GM11168 (cell line): ENCODE measurements around the gene MT1HL1.

Experiments used
- in situ Hi-C: fragments of 300-500 bp; cut with MboI; formaldehyde crosslinking; loops from one replicate; pipeline ENCODE4 v1.12.0; 2022; ENCODE audit warnings: low sequenced_read_pairs; ENCODE audit not compliant: unreplicated experiment

MT1HL1 gene

GRCh38 chr1:237025358-237026074 lies 21.3 kb upstream of the MT1HL1 start:
- in situ Hi-C loops = no loop called here

- in situ Hi-C loops = no loop called here
Measured at GRCh38 chr1:237018896-237019295, 14.7 kb upstream of the MT1HL1 start.

GRCh38 chr1:237016626-237017025 lies 12.4 kb upstream of the MT1HL1 start:
- in situ Hi-C loops = no loop called here

- in situ Hi-C loops = no loop called here
Measured at GRCh38 chr1:237013608-237014007, 9.4 kb upstream of the MT1HL1 start.

GRCh38 chr1:237012788-237013383 lies 8.6 kb upstream of the MT1HL1 start:
- in situ Hi-C loops = no loop called here

- in situ Hi-C loops = no loop called here
Measured at GRCh38 chr1:237012361-237012760, 8.1 kb upstream of the MT1HL1 start.

- in situ Hi-C loops = no loop called here
Measured at GRCh38 chr1:237011432-237011831, 7.2 kb upstream of the MT1HL1 start.

- in situ Hi-C loops = no loop called here
Measured at GRCh38 chr1:237009611-237010010, 5.4 kb upstream of the MT1HL1 start.

GRCh38 chr1:237007147-237007881 lies 3.1 kb upstream of the MT1HL1 start:
- in situ Hi-C loops = no loop called here

GRCh38 chr1:237005674-237006073 lies 1.4 kb upstream of the MT1HL1 start:
- in situ Hi-C loops = no loop called here

GRCh38 chr1:237003516-237003915 lies 725 bp downstream of the MT1HL1 start:
- in situ Hi-C loops = no loop called here

- in situ Hi-C loops = no loop called here
Measured at GRCh38 chr1:237000191-237000590, 4.0 kb downstream of the MT1HL1 start.

- in situ Hi-C loops = no loop called here
Measured at GRCh38 chr1:236998546-236998945, 5.7 kb downstream of the MT1HL1 start.

GRCh38 chr1:236997882-236998281 lies 6.4 kb downstream of the MT1HL1 start:
- in situ Hi-C loops = no loop called here

- in situ Hi-C loops = no loop called here
Measured at GRCh38 chr1:236997361-236997760, 6.9 kb downstream of the MT1HL1 start.

GRCh38 chr1:236994450-236994849 lies 9.8 kb downstream of the MT1HL1 start:
- in situ Hi-C loops = no loop called here

GRCh38 chr1:236992449-236992848 lies 11.8 kb downstream of the MT1HL1 start:
- in situ Hi-C loops = no loop called here

- in situ Hi-C loops = no loop called here
Measured at GRCh38 chr1:236990052-236990445, 14.2 kb downstream of the MT1HL1 start.

- in situ Hi-C loops = no loop called here
Measured at GRCh38 chr1:236989290-236990051, 14.8 kb downstream of the MT1HL1 start.

GRCh38 chr1:236983818-236984217 lies 20.4 kb downstream of the MT1HL1 start:
- in situ Hi-C loops = no loop called here

- in situ Hi-C loops = no loop called here
Measured at GRCh38 chr1:236982380-236982779, 21.9 kb downstream of the MT1HL1 start.
